H9 (cell line): ENCODE measurements around the gene FARP1. TPM values are rescaled to one million over a fixed set of nuclear protein-coding genes. Genes with fewer than 3 reads are reported as not detected.

ENCODE experiments used
- DNase-seq: peaks from one replicate; pipeline ENCODE4 v3.0.0-alpha.2; 2017
- H2AFZ ChIP-seq: one replicate; pipeline ENCODE4 v1.6.1; 2013; ENCODE audit warnings: mild to moderate bottlenecking, low read length, control low read depth, moderate library complexity
- H2AK5ac ChIP-seq: 2 replicates; pipeline ENCODE4 v1.6.1; 2013; ENCODE audit warnings: low read length, control low read depth, mixed read lengths; ENCODE audit not compliant: insufficient read length
- H2BK120ac ChIP-seq: one replicate; pipeline ENCODE4 v1.6.1; 2013; ENCODE audit warnings: low read depth, mild to moderate bottlenecking, low read length, control low read depth, inconsistent platforms; ENCODE audit not compliant: poor library complexity, severe bottlenecking
- H2BK12ac ChIP-seq: 2 replicates; pipeline ENCODE4 v1.6.1; 2013; ENCODE audit warnings: low read length, control low read depth, mixed read lengths, low read depth; ENCODE audit not compliant: insufficient read length
- H2BK15ac ChIP-seq: 2 replicates; pipeline ENCODE4 v1.6.1; 2013; ENCODE audit warnings: low read depth, low read length, control low read depth
- H2BK20ac ChIP-seq: one replicate; pipeline ENCODE4 v1.6.1; 2013; ENCODE audit warnings: low read depth, mild to moderate bottlenecking, low read length, control low read depth, inconsistent platforms; ENCODE audit not compliant: poor library complexity, severe bottlenecking
- H2BK5ac ChIP-seq: 2 replicates; pipeline ENCODE4 v1.6.1; 2013; ENCODE audit warnings: low read length, control low read depth, mixed read lengths; ENCODE audit not compliant: insufficient read length
- H3K14ac ChIP-seq: 2 replicates; pipeline ENCODE4 v1.6.1; 2013; ENCODE audit warnings: low read length, control low read depth; ENCODE audit not compliant: insufficient read depth
- H3K18ac ChIP-seq: 2 replicates; pipeline ENCODE4 v1.6.1; 2013; ENCODE audit warnings: low read depth, mild to moderate bottlenecking, mixed read lengths, low read length, control low read depth; ENCODE audit not compliant: insufficient read length
- H3K23ac ChIP-seq: 2 replicates; pipeline ENCODE4 v1.6.1; 2013; ENCODE audit warnings: low read length, control low read depth, mixed read lengths, low read depth; ENCODE audit not compliant: insufficient read length
- H3K23me2 ChIP-seq: 2 replicates; pipeline ENCODE4 v1.6.1; 2013; ENCODE audit warnings: low read depth, mild to moderate bottlenecking, mixed read lengths, low read length, control low read depth; ENCODE audit not compliant: insufficient read length, poor library complexity, severe bottlenecking
- H3K27ac ChIP-seq: 2 replicates; pipeline ENCODE4 v1.5.1; 2013; ENCODE audit warnings: low read length, control low read depth, mixed read lengths, low read depth; ENCODE audit not compliant: insufficient read length
- H3K27me3 ChIP-seq: 2 replicates; pipeline ENCODE4 v1.6.1; 2013; ENCODE audit warnings: low read length, control low read depth, inconsistent platforms; ENCODE audit not compliant: insufficient read depth
- H3K4ac ChIP-seq: 2 replicates; pipeline ENCODE4 v1.6.1; 2013; ENCODE audit warnings: low read depth, mild to moderate bottlenecking, control low read depth, inconsistent platforms, low read length, moderate library complexity
- H3K4me1 ChIP-seq: 2 replicates; pipeline ENCODE4 v1.6.1; 2013; ENCODE audit warnings: low read length, control low read depth, inconsistent platforms; ENCODE audit not compliant: insufficient read depth
- H3K4me2 ChIP-seq: 2 replicates; pipeline ENCODE4 v1.6.1; 2013; ENCODE audit warnings: low read length, control low read depth, mixed read lengths; ENCODE audit not compliant: insufficient read length, insufficient read depth
- H3K56ac ChIP-seq: 2 replicates; pipeline ENCODE4 v1.6.1; 2013; ENCODE audit warnings: low read depth, mild to moderate bottlenecking, mixed read lengths, low read length, control low read depth; ENCODE audit not compliant: insufficient read length
- H3K79me1 ChIP-seq: 2 replicates; pipeline ENCODE4 v1.6.1; 2013; ENCODE audit warnings: low read depth, mild to moderate bottlenecking, moderate library complexity, low read length, control low read depth, inconsistent platforms; ENCODE audit not compliant: insufficient read depth, poor library complexity, severe bottlenecking
- H3K79me2 ChIP-seq: 2 replicates; pipeline ENCODE4 v1.6.1; 2013; ENCODE audit warnings: low read length, control low read depth, inconsistent platforms; ENCODE audit not compliant: insufficient read depth
- H3K9ac ChIP-seq: 2 replicates; pipeline ENCODE4 v1.6.1; 2013; ENCODE audit warnings: low read length, control low read depth, mixed read lengths; ENCODE audit not compliant: insufficient read length; ENCODE audit errors: extremely low read depth
- H3K9me3 ChIP-seq: one replicate; pipeline ENCODE4 v1.6.1; 2013; ENCODE audit warnings: low read depth, low read length, inconsistent platforms; ENCODE audit not compliant: control insufficient read depth
- H3T11ph ChIP-seq: one replicate; pipeline ENCODE4 v1.6.1; 2013; ENCODE audit warnings: mild to moderate bottlenecking, low read length, control low read depth, inconsistent platforms
- H4K20me1 ChIP-seq: one replicate; pipeline ENCODE4 v1.6.1; 2013; ENCODE audit not compliant: control insufficient read depth, insufficient read length, insufficient read depth
- H4K5ac ChIP-seq: 2 replicates; pipeline ENCODE4 v1.6.1; 2013; ENCODE audit warnings: low read depth, mild to moderate bottlenecking, mixed read lengths, low read length, control low read depth; ENCODE audit not compliant: insufficient read length
- H4K8ac ChIP-seq: replicated peaks from 2 replicates; pipeline ENCODE4 v1.6.1; 2013; ENCODE audit warnings: low read length, control low read depth, mixed read lengths, low read depth; ENCODE audit not compliant: insufficient read length
- H4K91ac ChIP-seq: 2 replicates; pipeline ENCODE4 v1.6.1; 2013; ENCODE audit warnings: low read depth, mild to moderate bottlenecking, moderate library complexity, mixed read lengths, low read length, control low read depth; ENCODE audit not compliant: insufficient read length
- H3K27ac Mint-ChIP-seq, 3 experiments: 2 replicates in 2 of 3; 3 replicates in 1 of 3; pipeline ENCODE4 v1.8.0; 2020 to 2021; ENCODE audit warnings: mixed read lengths in 3 of 3, mild to moderate bottlenecking in 1 of 3, moderate library complexity in 1 of 3
- H3K27me3 Mint-ChIP-seq: 2 replicates; pipeline ENCODE4 v1.8.0; 2021; ENCODE audit warnings: low read depth, mild to moderate bottlenecking, moderate library complexity, mixed read lengths
- H3K36me3 Mint-ChIP-seq, 3 experiments: 2 replicates in 2 of 3; 3 replicates in 1 of 3; pipeline ENCODE4 v1.8.0; 2020 to 2021; ENCODE audit warnings: low read depth in 3 of 3, mixed read lengths in 3 of 3; ENCODE audit not compliant: insufficient read depth in 1 of 3
- H3K4me1 Mint-ChIP-seq, 2 experiments: 2 replicates each; pipeline ENCODE4 v1.8.0; 2020; ENCODE audit warnings: mixed read lengths in 2 of 2
- H3K4me3 Mint-ChIP-seq, 2 experiments: 2 replicates in 1 of 2; 3 replicates in 1 of 2; pipeline ENCODE4 v1.8.0; 2020 to 2021; ENCODE audit warnings: mild to moderate bottlenecking in 2 of 2, mixed read lengths in 2 of 2, moderate library complexity in 1 of 2
- H3K9me3 Mint-ChIP-seq, 2 experiments: 2 replicates in 1 of 2; 3 replicates in 1 of 2; pipeline ENCODE4 v1.8.0; 2020; ENCODE audit warnings: mild to moderate bottlenecking in 2 of 2, mixed read lengths in 2 of 2, moderate library complexity in 1 of 2
- WGBS: extraction: QIAGEN DNeasy Blood & Tissue Kit; methylation state at CpG from one replicate; pipeline ENCODE4 v1.1.7; 2013; ENCODE audit warnings: missing lambda C conversion rate, low lambda C conversion rate, mixed read lengths; ENCODE audit not compliant: insufficient read length; ENCODE audit errors: extremely low coverage; 5-methylcytosine and 5-hydroxymethylcytosine counted together
- total RNA-seq: library from RNA; stranded (reverse); gene quantifications from 2 replicates; pipeline ENCODE4 v1.2.1, GENCODE V29; 2021
- TF ChIP-seq, protein P1 (sequence below): fragments of 200-600 bp; sonication (generic); conservative IDR thresholded peaks from 3 replicates; pipeline ENCODE4 v1.8.0; 2021; ENCODE audit warnings: antibody characterized with exemption, mild to moderate bottlenecking

FARP1 gene
- total RNA-seq, 1 experiment from 2014 or later = 95.9 TPM

DNA sequence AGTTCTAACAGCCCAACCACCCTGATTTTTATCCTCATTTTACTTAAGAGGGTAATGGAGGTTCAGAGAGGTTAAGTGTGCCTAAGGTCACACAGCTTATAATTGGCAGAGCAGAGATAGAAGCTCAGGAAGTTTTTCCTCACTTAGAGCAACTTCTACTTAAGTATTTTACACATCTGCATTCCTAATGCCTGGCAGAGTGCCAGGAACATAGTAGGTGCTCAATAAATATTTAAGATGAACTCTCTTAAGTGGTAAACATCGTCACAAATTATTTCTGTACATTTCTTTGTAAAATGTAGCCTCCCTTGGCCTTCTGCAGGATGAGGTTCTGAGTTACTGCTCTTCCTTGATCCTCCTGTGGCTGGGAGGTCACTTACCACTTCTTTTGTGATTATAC is 14.7 kb downstream of the FARP1 start:
- H2AK5ac ChIP-seq = no peak overlapping the region
- no peak overlapping the region for H2BK12ac ChIP-seq
- no peak overlapping the region for H4K5ac ChIP-seq
- H3K4me1 ChIP-seq = peaks cover 4% of the 10 kb centered on the region
- no peak overlapping the region for H2BK120ac ChIP-seq
- H3T11ph ChIP-seq = no peak overlapping the region
- no peak overlapping the region for H2BK15ac ChIP-seq
- H3K23me2 ChIP-seq = no peaks in the 10 kb centered on the region
- no peak overlapping the region for H3K4me2 ChIP-seq
- Mint-ChIP-seq H3K9me3 (no peaks in the 10 kb centered on the region), H3K27ac (peak overlapping the region; percentile 43 to 65 (median 47); a peak in 5 of 7 replicates), H3K36me3 (peaks cover 8 to 11% (median 9%) of the 10 kb centered on the region in 3 experiments), H3K4me3 (no peak overlapping the region; a peak in 1 of 5 replicates), H3K27me3 (no peaks in the 10 kb centered on the region), H3K4me1 (peaks cover 28 to 33% of the 10 kb centered on the region in 2 experiments)
- H3K9me3 ChIP-seq = no peaks in the 10 kb centered on the region
- no peaks in the 10 kb centered on the region for H3K27me3 ChIP-seq
- H3K56ac ChIP-seq = no peak overlapping the region
- H3K9ac ChIP-seq = no peak overlapping the region
- no peak overlapping the region for H3K4ac ChIP-seq
- no peak overlapping the region for H3K14ac ChIP-seq
- DNase-seq = no peak
- no peak overlapping the region for H2BK5ac ChIP-seq
- no peak overlapping the region for H4K8ac ChIP-seq
- H3K79me2 ChIP-seq = peaks cover 13% of the 10 kb centered on the region; the same call in 1 of the 2 replicates
- H4K20me1 ChIP-seq = no peaks in the 10 kb centered on the region
- no peak overlapping the region for H2AFZ ChIP-seq
- H3K23ac ChIP-seq = no peak overlapping the region
- no peak overlapping the region for H4K91ac ChIP-seq
- H3K79me1 ChIP-seq = peaks cover 2% of the 10 kb centered on the region
- no CpG with 5 or more reads among the region's 1 CpG for WGBS
- no peak overlapping the region for H3K18ac ChIP-seq
- no peak overlapping the region for H2BK20ac ChIP-seq
- H3K27ac ChIP-seq = no peak overlapping the region
- TF ChIP-seq, protein P1, sequence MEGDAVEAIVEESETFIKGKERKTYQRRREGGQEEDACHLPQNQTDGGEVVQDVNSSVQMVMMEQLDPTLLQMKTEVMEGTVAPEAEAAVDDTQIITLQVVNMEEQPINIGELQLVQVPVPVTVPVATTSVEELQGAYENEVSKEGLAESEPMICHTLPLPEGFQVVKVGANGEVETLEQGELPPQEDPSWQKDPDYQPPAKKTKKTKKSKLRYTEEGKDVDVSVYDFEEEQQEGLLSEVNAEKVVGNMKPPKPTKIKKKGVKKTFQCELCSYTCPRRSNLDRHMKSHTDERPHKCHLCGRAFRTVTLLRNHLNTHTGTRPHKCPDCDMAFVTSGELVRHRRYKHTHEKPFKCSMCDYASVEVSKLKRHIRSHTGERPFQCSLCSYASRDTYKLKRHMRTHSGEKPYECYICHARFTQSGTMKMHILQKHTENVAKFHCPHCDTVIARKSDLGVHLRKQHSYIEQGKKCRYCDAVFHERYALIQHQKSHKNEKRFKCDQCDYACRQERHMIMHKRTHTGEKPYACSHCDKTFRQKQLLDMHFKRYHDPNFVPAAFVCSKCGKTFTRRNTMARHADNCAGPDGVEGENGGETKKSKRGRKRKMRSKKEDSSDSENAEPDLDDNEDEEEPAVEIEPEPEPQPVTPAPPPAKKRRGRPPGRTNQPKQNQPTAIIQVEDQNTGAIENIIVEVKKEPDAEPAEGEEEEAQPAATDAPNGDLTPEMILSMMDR = no peak
